ENCODE data around the gene FETUB. TPM values are rescaled to one million over a fixed set of nuclear protein-coding genes. Genes with fewer than 3 reads are reported as not detected.

The FETUB gene
- polyA plus RNA-seq, 3 donors = not detected

DNA sequence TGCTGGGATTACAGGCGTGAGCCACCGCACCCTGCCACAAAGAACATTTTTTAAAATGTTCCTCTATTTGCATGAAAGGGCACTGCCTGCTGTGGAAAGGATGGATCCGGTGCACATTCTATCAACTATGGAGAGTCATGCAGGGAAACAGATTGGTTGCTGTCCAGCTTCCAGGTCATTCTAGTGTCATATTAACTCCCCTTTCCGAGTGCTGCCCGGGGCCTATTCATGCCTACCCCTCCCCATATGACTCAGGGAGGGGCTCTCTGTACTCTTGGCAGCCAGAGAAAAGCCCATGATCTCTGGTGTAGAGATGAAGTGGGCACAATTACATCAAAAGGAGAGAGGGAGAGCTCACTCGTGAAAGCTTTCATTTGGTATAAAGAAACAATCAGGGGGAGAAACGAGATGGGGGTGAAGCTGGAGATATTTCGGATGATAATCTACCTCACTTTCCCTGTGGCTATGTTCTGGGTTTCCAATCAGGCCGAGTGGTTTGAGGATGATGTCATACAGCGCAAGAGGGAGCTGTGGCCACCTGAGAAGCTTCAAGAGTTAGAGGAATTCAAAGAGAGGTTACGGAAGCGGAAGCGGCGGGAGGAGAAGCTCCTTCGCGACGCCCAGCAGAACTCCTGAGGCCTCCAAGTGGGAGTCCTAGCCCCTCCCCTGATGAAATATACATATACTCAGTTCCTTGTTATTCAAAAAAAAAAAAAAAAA lies 43.5 kb upstream of the FETUB start:
- Histone ChIP-seq H3K4me1 (ENCODE audit: control insufficient read depth in 1 of 2, insufficient read depth in 2 of 2, low read length in 2 of 2) (no peaks in the 10 kb centered on the region), H4K20me1 (ENCODE audit: insufficient read depth, low read length) (no peaks in the 10 kb centered on the region), H3K36me3 (replicated peaks in 1 of 2; ENCODE audit: control insufficient read depth in 1 of 2, insufficient read depth in 2 of 2, low read length in 2 of 2) (no peaks in the 10 kb centered on the region), H2AFZ (ENCODE audit: insufficient read depth, low read depth, low read length, poor library complexity, severe bottlenecking) (no peak overlapping the region), H3K27ac (ENCODE audit: low read depth in 1 of 2, low read length in 2 of 2) (no peak overlapping the region), H3K9ac (ENCODE audit: insufficient read depth, low read length, poor library complexity, severe bottlenecking) (no peak overlapping the region), H3K9me3 (replicated peaks in 1 of 2; ENCODE audit: control insufficient read depth in 1 of 2, insufficient read depth in 1 of 2, low read length in 2 of 2) (no peaks in the 10 kb centered on the region), H3K79me2 (ENCODE audit: insufficient read depth, low read length) (no peaks in the 10 kb centered on the region), H3K4me2 (replicated peaks; ENCODE audit: extremely low read depth, low read length, poor library complexity, severe bottlenecking) (no peak overlapping the region), H3K27me3 (ENCODE audit: control insufficient read depth in 2 of 2, insufficient read depth in 2 of 2, low read length in 2 of 2) (no peaks in the 10 kb centered on the region), H3K4me3 (replicated peaks in 1 of 3; ENCODE audit: low read depth in 2 of 3, low read length in 3 of 3) (no peak overlapping the region)
- H3K27ac Mint-ChIP-seq = no peak overlapping the region
- intact Hi-C loops (cut with micrococcal nuclease) = no loop called here
- 85% methylated on average over 5 of the region's 17 CpGs for WGBS (ENCODE audit: insufficient coverage)
- TF ChIP-seq, protein P1, sequence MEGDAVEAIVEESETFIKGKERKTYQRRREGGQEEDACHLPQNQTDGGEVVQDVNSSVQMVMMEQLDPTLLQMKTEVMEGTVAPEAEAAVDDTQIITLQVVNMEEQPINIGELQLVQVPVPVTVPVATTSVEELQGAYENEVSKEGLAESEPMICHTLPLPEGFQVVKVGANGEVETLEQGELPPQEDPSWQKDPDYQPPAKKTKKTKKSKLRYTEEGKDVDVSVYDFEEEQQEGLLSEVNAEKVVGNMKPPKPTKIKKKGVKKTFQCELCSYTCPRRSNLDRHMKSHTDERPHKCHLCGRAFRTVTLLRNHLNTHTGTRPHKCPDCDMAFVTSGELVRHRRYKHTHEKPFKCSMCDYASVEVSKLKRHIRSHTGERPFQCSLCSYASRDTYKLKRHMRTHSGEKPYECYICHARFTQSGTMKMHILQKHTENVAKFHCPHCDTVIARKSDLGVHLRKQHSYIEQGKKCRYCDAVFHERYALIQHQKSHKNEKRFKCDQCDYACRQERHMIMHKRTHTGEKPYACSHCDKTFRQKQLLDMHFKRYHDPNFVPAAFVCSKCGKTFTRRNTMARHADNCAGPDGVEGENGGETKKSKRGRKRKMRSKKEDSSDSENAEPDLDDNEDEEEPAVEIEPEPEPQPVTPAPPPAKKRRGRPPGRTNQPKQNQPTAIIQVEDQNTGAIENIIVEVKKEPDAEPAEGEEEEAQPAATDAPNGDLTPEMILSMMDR (IDR thresholded peaks at IDR 0.05) = no peak
- H3K4me3 Mint-ChIP-seq = no peak overlapping the region
- H3K36me3 Mint-ChIP-seq = no peaks in the 10 kb centered on the region
- H3K4me1 Mint-ChIP-seq = peaks cover 3% of the 10 kb centered on the region
- peaks cover 0 to 2% (median 0%) of the 10 kb centered on the region in 7 donors for H3K9me3 Mint-ChIP-seq
- DNase-seq = no peak
- peaks cover 0 to 5% (median 3%) of the 10 kb centered on the region in 3 donors for H3K27me3 Mint-ChIP-seq (ENCODE audit: low read depth in 3 of 3)

DNA sequence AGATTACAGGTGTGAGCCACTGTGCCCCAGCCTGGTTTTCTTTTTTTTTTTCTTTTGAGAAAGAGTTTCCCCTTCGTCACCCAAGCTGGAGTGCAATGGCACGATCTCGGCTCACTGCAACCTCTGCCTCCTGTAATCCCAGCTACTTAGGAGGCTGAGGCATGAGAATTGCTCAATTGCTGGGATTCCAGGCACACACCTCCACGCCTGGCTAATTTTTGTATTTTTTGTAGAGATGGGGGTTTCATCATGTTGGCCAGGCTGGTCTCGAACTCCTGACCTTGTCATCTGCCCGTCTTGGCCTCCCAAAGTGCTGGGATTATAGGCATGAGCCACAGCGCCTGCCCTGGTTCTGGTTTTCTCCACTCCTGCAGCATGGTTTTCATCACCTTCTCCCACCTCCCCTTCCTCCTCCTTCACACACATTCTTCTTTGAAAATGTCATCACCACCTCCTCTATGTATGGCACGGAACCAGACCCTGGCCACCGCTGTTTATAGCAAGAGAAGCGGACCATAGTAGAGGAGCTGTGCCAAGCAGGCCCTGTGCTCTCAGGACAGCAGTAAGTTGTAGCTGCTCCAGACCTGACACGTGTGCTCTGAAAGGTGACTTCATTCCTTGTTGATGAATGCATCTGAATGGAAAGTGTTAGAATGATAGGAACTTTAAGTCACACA lies 42.0 kb upstream of the FETUB start:
- H3K27ac Mint-ChIP-seq = no peak overlapping the region
- H2AFZ ChIP-seq (ENCODE audit: insufficient read depth, low read depth, low read length, poor library complexity, severe bottlenecking) = no peak overlapping the region
- 97% methylated on average over 9 of the region's 11 CpGs for WGBS (ENCODE audit: insufficient coverage)

More for the DNA sequence above, 42.0 kb upstream of the FETUB start:
- no peaks in the 10 kb centered on the region for H4K20me1 ChIP-seq (ENCODE audit: insufficient read depth, low read length)
- H3K4me2 ChIP-seq (replicated peaks; ENCODE audit: extremely low read depth, low read length, poor library complexity, severe bottlenecking) = no peak overlapping the region
- no peak overlapping the region for H3K4me3 ChIP-seq (replicated peaks in 1 of 3; ENCODE audit: low read depth in 2 of 3, low read length in 3 of 3)
- H3K9ac ChIP-seq (ENCODE audit: insufficient read depth, low read length, poor library complexity, severe bottlenecking) = no peak overlapping the region
- no peak overlapping the region for H3K27ac ChIP-seq (ENCODE audit: low read depth in 1 of 2, low read length in 2 of 2)
- no peak overlapping the region for H3K4me3 Mint-ChIP-seq
- H3K36me3 Mint-ChIP-seq = no peaks in the 10 kb centered on the region
- H3K79me2 ChIP-seq (ENCODE audit: insufficient read depth, low read length) = no peaks in the 10 kb centered on the region
- H3K27me3 Mint-ChIP-seq (ENCODE audit: low read depth in 3 of 3) = peaks cover 0 to 7% (median 5%) of the 10 kb centered on the region in 3 donors
- no peaks in the 10 kb centered on the region for H3K27me3 ChIP-seq (ENCODE audit: control insufficient read depth in 2 of 2, insufficient read depth in 2 of 2, low read length in 2 of 2)
- TF ChIP-seq, protein P1 (IDR thresholded peaks at IDR 0.05) = no peak
- no peak for DNase-seq
- no peaks in the 10 kb centered on the region for H3K9me3 ChIP-seq (replicated peaks in 1 of 2; ENCODE audit: control insufficient read depth in 1 of 2, insufficient read depth in 1 of 2, low read length in 2 of 2)
- intact Hi-C loops (cut with micrococcal nuclease) = no loop called here
- H3K4me1 ChIP-seq (ENCODE audit: control insufficient read depth in 1 of 2, insufficient read depth in 2 of 2, low read length in 2 of 2) = no peaks in the 10 kb centered on the region
- H3K36me3 ChIP-seq (replicated peaks in 1 of 2; ENCODE audit: control insufficient read depth in 1 of 2, insufficient read depth in 2 of 2, low read length in 2 of 2) = no peaks in the 10 kb centered on the region
- peaks cover 3% of the 10 kb centered on the region for H3K4me1 Mint-ChIP-seq
- H3K9me3 Mint-ChIP-seq = peaks cover 0 to 2% (median 0%) of the 10 kb centered on the region in 7 donors

Measured in CD14-positive monocyte (primary cell).